HG03439 (cell line): ENCODE results near the gene MUSTN1.

Experiments used
- ATAC-seq: cut with Tn5 transposase; IDR thresholded peaks from one replicate; pipeline ENCODE4 v1.9.1; 2021; ENCODE audit warnings: mild to moderate bottlenecking, moderate library complexity; ENCODE audit not compliant: unreplicated experiment

The MUSTN1 gene

DNA sequence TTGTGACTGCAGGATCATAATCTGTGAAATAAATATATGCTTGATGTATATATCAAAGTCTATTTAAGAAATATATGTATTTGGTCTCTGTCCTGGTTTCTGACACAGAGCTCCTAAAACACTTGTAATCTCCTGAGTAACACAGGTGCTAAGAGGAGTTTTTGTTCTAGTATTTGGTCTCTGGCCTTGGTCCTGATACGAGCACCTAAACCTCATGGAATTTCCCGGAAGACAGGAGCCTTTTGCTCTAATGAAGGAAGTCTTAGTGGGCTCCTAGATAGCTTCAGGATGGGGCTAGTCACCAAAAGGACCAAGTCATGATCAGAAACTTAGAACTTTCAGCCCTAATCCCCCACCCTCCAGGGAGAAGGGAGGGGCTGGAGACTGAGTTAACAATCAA lies 19.2 kb upstream of the MUSTN1 start:
- ATAC-seq = no peak

GRCh38 chr3:52852419-52852818 lies 17.6 kb upstream of the MUSTN1 start:
- ATAC-seq = no peak

GRCh38 chr3:52851348-52851747 lies 16.5 kb upstream of the MUSTN1 start:
- ATAC-seq = no peak

GRCh38 chr3:52849656-52850055 lies 14.8 kb upstream of the MUSTN1 start:
- no peak for ATAC-seq

DNA sequence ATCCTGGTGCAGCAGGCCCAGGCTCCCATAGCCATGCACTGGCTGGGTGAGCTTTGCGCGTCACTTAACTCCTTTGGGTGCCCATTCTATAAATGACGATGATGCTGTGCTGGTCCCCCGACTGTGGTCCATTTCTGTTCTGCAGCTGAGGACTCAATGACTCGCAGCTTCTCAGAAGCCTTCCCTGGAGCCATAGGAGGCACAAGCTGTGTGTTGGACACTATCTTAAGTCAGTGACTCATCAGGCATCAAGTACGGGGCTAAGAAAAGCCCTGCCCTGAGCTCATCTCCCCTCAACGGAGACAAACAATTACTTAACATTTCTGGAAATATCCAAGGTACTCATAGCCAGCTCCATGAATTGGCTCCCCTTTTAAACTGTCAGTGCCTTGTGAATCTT lies 13.8 kb upstream of the MUSTN1 start:
- ATAC-seq = no peak

DNA sequence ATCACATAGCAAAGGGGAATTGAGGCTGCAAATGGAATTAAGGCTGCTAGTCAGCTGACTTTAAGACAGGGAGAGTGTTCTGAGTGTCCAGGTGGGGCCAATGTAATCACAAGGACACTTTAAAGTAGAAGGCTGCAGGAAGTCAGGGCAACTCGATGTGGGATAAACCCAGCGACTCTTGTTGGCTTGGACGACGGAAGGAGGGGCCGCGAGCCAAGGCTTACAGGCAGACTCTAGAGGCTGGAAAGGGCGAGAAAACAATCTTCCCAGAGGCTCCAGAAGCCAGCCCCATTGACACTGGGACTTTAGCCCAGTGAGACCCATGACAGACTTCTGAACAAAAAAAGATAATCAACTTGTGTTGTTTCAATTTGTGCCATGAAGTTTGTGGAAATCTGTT lies 12.9 kb upstream of the MUSTN1 start:
- no peak for ATAC-seq

GRCh38 chr3:52847241-52847640 lies 12.4 kb upstream of the MUSTN1 start:
- no peak for ATAC-seq

DNA sequence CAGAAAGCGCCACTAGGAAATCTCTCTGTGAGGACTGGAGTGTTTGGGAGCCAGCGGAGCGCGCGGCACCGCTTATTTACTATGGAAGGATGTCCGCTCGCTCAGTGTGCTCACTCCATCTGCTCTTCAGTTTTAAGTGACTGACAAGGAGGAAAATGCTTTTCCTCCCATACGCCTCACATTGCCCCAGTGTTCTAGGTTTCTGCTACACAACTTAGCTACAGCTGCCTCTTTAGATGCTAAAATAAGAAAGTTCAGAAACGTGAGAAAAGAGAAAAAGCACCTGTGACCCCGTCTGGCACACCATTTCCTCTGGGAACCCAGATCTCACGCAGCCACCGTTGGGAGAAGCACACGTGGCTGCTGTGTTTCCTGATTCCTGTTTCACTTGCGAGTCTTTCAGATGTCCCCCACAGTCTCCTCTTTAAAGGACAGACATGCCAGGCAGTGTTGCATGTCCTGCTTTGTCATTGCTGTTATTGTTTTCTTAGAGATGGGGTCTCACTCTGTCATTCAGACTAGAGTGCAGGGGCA lies 11.7 kb upstream of the MUSTN1 start:
- ATAC-seq = no peak

DNA sequence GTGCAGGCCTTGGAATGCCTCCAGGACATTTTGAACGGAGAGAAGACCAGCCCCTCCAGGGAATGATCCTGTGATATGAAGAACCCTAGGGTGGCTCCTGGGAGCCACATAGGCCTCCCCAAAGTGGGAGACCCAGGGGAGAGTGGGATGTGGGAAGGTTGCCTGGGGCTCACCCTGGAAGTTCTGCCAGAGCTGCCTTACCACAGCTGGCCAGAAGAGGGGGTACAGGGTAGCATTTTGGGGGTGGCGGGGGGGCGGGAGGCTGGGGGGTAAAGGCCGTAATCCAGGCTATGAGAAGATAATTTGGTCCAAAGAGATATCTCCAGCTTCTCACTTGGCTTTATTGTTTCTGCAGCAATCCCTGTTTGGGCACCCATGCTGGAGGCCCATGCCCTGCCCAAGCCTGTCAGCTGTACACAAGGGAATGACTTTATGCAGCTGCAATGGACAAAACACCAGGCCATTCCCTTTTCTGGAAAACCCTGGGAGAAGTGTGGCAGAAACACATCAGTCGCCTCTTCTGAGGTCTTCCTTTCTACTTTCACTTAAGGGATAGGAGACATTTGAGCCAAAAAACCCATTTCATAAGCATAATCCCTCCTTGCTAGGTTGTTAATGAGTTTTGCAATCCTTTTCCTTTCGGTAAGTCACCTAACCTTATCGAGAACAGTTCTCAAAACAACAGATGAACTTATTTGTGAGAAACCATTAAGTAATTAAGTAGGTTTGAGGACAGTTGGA lies 11.0 kb upstream of the MUSTN1 start:
- no peak for ATAC-seq

- no peak for ATAC-seq
Measured at GRCh38 chr3:52845157-52845556, 10.3 kb upstream of the MUSTN1 start.

- no peak for ATAC-seq
Measured at GRCh38 chr3:52844290-52844975, 9.6 kb upstream of the MUSTN1 start.

DNA sequence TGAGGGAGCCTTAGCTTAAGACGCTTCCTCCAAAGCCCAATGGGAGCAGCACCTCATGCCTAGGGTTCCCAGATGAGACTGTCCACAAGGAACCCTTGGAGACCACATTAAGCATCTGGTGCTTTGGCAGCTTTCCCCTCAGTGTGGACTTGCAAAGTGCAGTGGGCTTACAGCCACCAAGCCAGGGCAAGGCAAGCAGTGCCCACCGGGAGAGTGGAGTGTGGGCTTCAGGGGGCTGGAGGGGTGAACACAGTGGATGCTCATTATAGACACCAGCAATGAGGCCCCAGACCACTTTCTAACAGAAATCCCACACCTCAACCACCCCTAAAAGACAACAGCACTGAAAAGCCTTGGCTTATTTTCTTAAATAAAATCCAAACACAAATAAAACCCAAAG lies 9.1 kb upstream of the MUSTN1 start:
- no peak for ATAC-seq

DNA sequence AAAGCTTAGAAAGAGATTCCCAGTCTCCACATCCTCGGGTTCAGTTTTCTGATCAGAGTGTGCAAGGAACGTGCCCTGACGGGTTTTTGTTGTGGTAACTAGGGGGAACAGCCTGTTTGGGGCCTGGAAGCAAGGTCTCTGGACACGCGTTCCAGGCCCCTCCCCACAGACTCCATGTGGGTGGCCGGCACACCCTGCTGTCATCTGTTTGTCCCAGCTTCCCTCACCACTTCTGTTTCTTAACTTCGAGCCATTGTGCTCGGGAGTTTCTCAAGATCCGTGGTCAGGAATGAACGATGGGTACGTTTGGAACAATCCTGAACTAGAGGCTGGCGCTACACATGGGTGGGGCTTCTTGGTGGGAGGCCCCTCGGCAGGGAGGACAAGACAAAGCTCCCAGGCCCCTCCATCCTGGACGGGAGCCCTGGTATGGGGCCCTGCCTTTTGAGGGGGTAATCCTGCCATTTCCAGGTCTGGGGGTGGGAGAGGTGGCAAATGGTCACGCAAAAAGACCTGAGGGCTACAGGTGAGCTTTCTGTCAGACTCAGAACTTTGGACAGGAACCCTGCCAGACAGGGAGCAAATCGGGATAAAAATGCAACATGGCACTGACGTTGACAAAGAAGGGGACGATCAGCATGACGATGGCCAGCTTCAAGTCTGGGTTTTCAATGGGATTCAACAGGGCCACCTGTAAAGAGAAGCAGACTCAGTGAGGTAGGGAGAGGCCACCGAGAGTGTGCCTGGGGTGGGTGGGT lies 8.5 kb upstream of the MUSTN1 start:
- no peak for ATAC-seq

DNA sequence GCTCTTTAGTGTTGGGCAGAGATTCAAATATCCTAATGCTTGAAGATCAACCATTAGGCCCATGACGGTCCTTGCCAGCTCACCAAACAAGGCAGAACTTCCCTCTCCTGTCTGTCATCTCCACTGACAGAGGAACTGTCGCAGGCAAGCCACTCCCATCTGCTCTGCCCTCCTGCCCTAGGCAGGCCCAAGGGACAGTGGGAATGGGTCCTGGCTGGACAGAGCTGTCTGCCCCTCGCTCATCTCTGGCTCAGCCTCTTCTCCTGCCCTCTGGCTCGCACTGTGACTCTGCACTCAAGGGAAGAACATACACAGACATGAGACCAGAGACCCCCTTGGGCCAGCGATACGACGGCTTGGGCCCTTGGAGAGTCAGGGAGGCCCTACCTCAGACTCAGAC lies 7.6 kb upstream of the MUSTN1 start:
- ATAC-seq = no peak

DNA sequence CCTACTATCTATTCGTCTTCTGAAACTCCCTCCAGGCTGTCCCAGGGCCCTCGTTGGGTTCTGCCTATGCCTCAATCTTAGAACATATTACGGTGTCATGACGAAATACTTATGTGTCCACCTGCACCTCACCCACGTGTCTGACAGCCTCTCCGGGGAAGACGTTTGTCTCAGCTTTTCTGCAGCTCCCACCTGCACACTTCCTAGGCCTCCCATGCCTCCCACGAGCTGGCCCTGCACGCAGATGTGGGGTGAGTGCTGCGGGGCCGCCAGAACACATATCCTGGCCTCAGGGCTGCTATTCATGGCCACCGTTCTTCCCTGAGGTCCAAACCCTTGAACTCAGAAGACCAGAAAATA lies 7.1 kb upstream of the MUSTN1 start:
- ATAC-seq = no peak

DNA sequence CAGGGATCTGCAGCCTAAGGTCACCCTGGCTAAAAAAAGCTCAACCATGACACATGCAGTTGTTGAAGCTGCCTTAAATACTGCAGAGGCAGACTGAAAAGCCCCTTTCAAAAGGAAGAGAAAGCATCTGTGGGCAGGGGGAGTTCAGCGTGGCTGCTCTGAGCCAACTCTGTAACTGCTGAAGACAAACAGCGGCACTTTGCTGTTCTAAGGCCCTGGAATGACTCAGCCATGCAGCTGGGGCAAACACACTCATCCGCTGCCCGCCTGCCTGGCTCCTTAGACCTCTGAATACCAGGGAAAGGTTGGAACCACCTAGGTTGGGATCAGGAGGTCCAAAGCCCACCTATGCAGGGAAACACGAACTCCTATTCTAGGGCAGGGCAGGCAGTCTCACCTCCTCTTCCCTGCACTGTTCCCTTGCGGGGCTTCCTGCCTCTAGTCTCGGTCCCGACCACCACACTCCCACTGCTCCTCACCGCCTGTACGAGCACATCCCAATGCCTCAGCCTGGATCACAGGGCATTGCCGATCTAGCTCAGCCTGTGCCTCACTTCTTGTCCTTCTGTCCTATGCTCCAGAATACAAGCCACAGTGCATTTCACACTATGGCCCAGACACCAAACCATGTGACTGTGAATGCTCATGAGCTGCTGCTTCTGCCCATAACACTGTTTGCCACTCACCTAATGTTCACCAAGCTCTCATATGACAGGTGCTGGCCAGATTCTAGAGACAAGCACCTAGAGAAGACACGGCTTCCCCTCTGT lies 6.6 kb upstream of the MUSTN1 start:
- ATAC-seq = no peak

DNA sequence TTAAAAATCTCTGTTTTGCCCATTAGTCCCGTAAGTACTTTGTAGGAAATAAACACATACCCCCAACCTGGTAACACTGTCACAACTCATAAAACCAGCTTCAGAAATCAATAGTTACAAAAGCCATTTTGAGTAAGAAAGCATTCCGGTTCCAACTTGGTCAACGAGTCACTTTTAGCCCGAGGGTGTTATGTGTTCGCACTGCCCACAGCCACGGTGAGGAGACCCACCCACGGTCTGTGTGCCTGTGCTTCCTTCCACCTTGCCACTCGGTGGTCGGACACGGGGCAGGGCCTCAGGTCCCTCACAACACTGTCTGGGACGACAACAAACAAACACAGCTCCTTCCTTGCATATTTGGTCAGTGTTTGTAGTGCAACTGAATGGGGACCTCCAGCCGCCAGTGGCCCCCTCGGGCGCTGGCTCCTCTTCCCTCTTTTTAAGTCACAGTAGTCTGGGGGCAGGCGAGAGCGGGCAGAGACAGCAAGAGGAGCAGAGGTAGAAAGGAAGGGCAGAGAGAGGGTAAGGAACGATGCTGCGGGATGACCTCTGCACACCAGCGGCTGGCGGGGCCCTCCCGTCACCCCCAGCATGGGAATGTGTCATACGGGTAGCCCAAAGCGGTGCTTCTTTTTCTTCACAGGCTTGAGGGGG lies 5.2 kb upstream of the MUSTN1 start:
- ATAC-seq = no peak

- no peak for ATAC-seq
Measured at GRCh38 chr3:52839268-52839575, 4.4 kb upstream of the MUSTN1 start.

GRCh38 chr3:52838561-52839267 lies 3.9 kb upstream of the MUSTN1 start:
- no peak for ATAC-seq

DNA sequence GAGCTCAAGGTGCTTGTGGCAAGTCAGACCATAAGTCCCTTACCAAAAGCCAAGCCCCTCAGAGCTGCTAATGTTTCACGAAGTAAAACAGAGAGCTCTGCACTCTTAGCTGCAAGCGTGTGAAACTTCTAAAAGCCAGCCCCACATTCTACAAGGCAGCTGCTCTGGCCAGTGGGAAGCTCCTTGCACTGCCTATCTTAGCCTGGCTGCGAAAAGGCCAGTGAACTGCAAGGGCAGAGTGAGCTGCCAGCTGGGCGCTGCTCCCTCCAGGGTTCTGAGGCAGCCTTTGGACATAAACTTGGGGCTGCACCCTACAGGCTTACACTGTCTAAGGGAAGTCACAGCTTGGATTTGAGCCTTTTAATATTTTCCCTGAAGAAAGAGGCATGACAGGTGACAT lies 2.2 kb upstream of the MUSTN1 start:
- ATAC-seq = no peak
